Anterior cingulate cortex (tissue), 58 donors: ENCODE measurements around the gene SHC4.

ENCODE experiments used
- DNase-seq, 58 donors: peaks; one replicate each; lab custom pipeline; 2025; lab: John Stamatoyannopoulos, UW

The SHC4 gene

GRCh38 chr15:48963524-48964113 is at the start of gene SHC4:
TSS of gene SHC4 (minus strand) at chr15:48963919. CDS start at chr15:48963015, 904 bp downstream.
- DNase-seq, result peak in 55 of 58 donors; percentile 7 to 84 (median 60)

GRCh38 chr15:48999314-48999713 is 35.6 kb upstream of the SHC4 start:
- DNase-seq, result no peak

GRCh38 chr15:48996276-48996675 is 32.6 kb upstream of the SHC4 start:
- DNase-seq, result no peak

GRCh38 chr15:48993380-48993779 is 29.7 kb upstream of the SHC4 start:
- DNase-seq, result no peak

- no peak for DNase-seq
Measured at GRCh38 chr15:48992545-48992944, 28.8 kb upstream of the SHC4 start.

- peak in 9 of 58 donors; percentile 4 to 27 (median 22) for DNase-seq
Measured at GRCh38 chr15:48992096-48992495, 28.4 kb upstream of the SHC4 start.

- no peak for DNase-seq
Measured at GRCh38 chr15:48989170-48989569, 25.5 kb upstream of the SHC4 start.

- DNase-seq, result no peak
Measured at GRCh38 chr15:48987142-48987541, 23.4 kb upstream of the SHC4 start.

- DNase-seq, result no peak
Measured at GRCh38 chr15:48986240-48986639, 22.5 kb upstream of the SHC4 start.

GRCh38 chr15:48985516-48985915 is 21.8 kb upstream of the SHC4 start:
- DNase-seq, result no peak

GRCh38 chr15:48984811-48985352 is 21.2 kb upstream of the SHC4 start:
- DNase-seq, result no peak

- no peak for DNase-seq
Measured at GRCh38 chr15:48984021-48984710, 20.4 kb upstream of the SHC4 start.

- DNase-seq, result no peak
Measured at GRCh38 chr15:48983300-48983699, 19.6 kb upstream of the SHC4 start.

- DNase-seq, result no peak
Measured at GRCh38 chr15:48981941-48982340, 18.2 kb upstream of the SHC4 start.

- no peak for DNase-seq
Measured at GRCh38 chr15:48978638-48979037, 14.9 kb upstream of the SHC4 start.

GRCh38 chr15:48976444-48977088 is 12.8 kb upstream of the SHC4 start:
- peak in 20 of 58 donors; percentile 34 to 78 (median 57) for DNase-seq

- peak in 57 of 58 donors; percentile 41 to 96 (median 89) for DNase-seq
Measured at GRCh38 chr15:48975472-48976419, 12.0 kb upstream of the SHC4 start.

GRCh38 chr15:48974882-48975281 is 11.2 kb upstream of the SHC4 start:
- DNase-seq, result peak in 4 of 58 donors; percentile 3 to 21 (median 9)

- DNase-seq, result peak in 1 of 58 donors; percentile 7
Measured at GRCh38 chr15:48972750-48973503, 9.2 kb upstream of the SHC4 start.
